ENCODE data around the gene SUCLG2.

- TF ChIP-seq, protein P1, sequence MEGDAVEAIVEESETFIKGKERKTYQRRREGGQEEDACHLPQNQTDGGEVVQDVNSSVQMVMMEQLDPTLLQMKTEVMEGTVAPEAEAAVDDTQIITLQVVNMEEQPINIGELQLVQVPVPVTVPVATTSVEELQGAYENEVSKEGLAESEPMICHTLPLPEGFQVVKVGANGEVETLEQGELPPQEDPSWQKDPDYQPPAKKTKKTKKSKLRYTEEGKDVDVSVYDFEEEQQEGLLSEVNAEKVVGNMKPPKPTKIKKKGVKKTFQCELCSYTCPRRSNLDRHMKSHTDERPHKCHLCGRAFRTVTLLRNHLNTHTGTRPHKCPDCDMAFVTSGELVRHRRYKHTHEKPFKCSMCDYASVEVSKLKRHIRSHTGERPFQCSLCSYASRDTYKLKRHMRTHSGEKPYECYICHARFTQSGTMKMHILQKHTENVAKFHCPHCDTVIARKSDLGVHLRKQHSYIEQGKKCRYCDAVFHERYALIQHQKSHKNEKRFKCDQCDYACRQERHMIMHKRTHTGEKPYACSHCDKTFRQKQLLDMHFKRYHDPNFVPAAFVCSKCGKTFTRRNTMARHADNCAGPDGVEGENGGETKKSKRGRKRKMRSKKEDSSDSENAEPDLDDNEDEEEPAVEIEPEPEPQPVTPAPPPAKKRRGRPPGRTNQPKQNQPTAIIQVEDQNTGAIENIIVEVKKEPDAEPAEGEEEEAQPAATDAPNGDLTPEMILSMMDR (conservative IDR thresholded peaks at IDR 0.05; ENCODE audit: low read depth, low read length), result no peak
- no peak for TF ChIP-seq EZH2 (IDR thresholded peaks at IDR 0.05; ENCODE audit: low read length, unreplicated experiment)
These were observed 164.6 kb downstream of the SUCLG2 start for GRCh38 chr3:67489816-67490215.
